Liver (tissue), 9 donors: ENCODE measurements around the gene MED12L. TPM values are rescaled to one million over a fixed set of nuclear protein-coding genes. Genes with fewer than 3 reads are reported as not detected.

ENCODE experiments used
- DNase-seq: peaks from one replicate; pipeline ENCODE4 v3.0.0-alpha.2; 2017; ENCODE audit warnings: low spot score
- H3K27ac ChIP-seq, 2 donors: one replicate each; pipeline ENCODE4 v1.7.0; 2013; ENCODE audit warnings: inconsistent platforms in 2 of 2, low read length in 2 of 2, control low read depth in 1 of 2, low read depth in 1 of 2, mild to moderate bottlenecking in 1 of 2
- H3K27me3 ChIP-seq, 4 donors: one replicate each; pipeline versions ENCODE4 v1.6.1 to v1.7.0; 2013; ENCODE audit warnings: low read length in 3 of 4, inconsistent platforms in 1 of 4, mild to moderate bottlenecking in 1 of 4, moderate library complexity in 1 of 4; ENCODE audit not compliant: control insufficient read depth in 4 of 4, insufficient read depth in 4 of 4
- H3K36me3 ChIP-seq, 4 donors: one replicate each; pipeline versions ENCODE4 v1.6.1 to v1.7.0; 2013; ENCODE audit warnings: low read length in 3 of 4, mild to moderate bottlenecking in 3 of 4, low read depth in 1 of 4, moderate library complexity in 1 of 4; ENCODE audit not compliant: control insufficient read depth in 4 of 4, insufficient read depth in 3 of 4
- H3K4me1 ChIP-seq, 4 donors: one replicate each; pipeline versions ENCODE4 v1.6.1 to v1.7.0; 2013; ENCODE audit warnings: low read length in 3 of 4, mild to moderate bottlenecking in 3 of 4, moderate library complexity in 1 of 4; ENCODE audit not compliant: control insufficient read depth in 4 of 4, insufficient read depth in 4 of 4
- H3K4me3 ChIP-seq, 3 donors: one replicate each; pipeline versions ENCODE4 v1.6.1 to v1.7.0; 2013; ENCODE audit warnings: low read length in 3 of 3, control low read depth in 1 of 3, low read depth in 1 of 3, mild to moderate bottlenecking in 1 of 3
- H3K9ac ChIP-seq, 2 donors: one replicate each; pipeline ENCODE4 v1.7.0; 2013; ENCODE audit warnings: low read length in 2 of 2, mild to moderate bottlenecking in 2 of 2, moderate library complexity in 2 of 2, control low read depth in 1 of 2, low read depth in 1 of 2
- H3K9me3 ChIP-seq, 4 donors: one replicate each; pipeline versions ENCODE4 v1.6.1 to v1.7.0; 2013; ENCODE audit warnings: low read length in 3 of 4; ENCODE audit not compliant: control insufficient read depth in 4 of 4
- ATF3 ChIP-seq: IDR thresholded peaks from 2 replicates; pipeline ENCODE4 v1.6.1; 2016; ENCODE audit warnings: antibody characterized with exemption
- EGR1 ChIP-seq, 2 donors: IDR thresholded peaks; 2 replicates each; pipeline ENCODE4 v1.6.1; 2016 to 2018; ENCODE audit warnings: antibody characterized with exemption in 2 of 2, low read depth in 2 of 2
- GABPA ChIP-seq, 2 donors: IDR thresholded peaks in 1 of 2; conservative IDR thresholded peaks in 1 of 2; 2 replicates each; pipeline ENCODE4 v1.6.1; 2016; ENCODE audit warnings: antibody characterized with exemption in 2 of 2, mild to moderate bottlenecking in 1 of 2, moderate library complexity in 1 of 2
- HNF4A ChIP-seq, 2 donors: conservative IDR thresholded peaks; 2 replicates each; pipeline ENCODE4 v1.6.1; 2016; ENCODE audit warnings: antibody characterized with exemption in 2 of 2, mild to moderate bottlenecking in 2 of 2
- HNF4G ChIP-seq: IDR thresholded peaks from 2 replicates; pipeline ENCODE4 v1.6.1; 2016; ENCODE audit warnings: antibody characterized with exemption
- JUND ChIP-seq, 2 donors: IDR thresholded peaks; 2 replicates each; pipeline ENCODE4 v1.6.1; 2016; ENCODE audit warnings: antibody characterized with exemption in 2 of 2
- NR2F2 ChIP-seq: IDR thresholded peaks from 2 replicates; pipeline ENCODE4 v1.6.1; 2016; ENCODE audit warnings: antibody characterized with exemption
- RAD21 ChIP-seq, 2 donors: IDR thresholded peaks; 2 replicates each; pipeline ENCODE4 v1.6.1; 2016; ENCODE audit warnings: antibody characterized with exemption in 2 of 2, mild to moderate bottlenecking in 2 of 2
- REST ChIP-seq: IDR thresholded peaks from 2 replicates; pipeline ENCODE4 v1.6.1; 2016; ENCODE audit warnings: antibody characterized with exemption, mild to moderate bottlenecking
- RXRA ChIP-seq, 2 donors: IDR thresholded peaks; 2 replicates each; pipeline ENCODE4 v1.6.1; 2017 to 2018; ENCODE audit warnings: antibody characterized with exemption in 2 of 2, mild to moderate bottlenecking in 1 of 2
- YY1 ChIP-seq: IDR thresholded peaks from 2 replicates; pipeline ENCODE4 v1.6.1; 2016; ENCODE audit warnings: antibody characterized with exemption, mild to moderate bottlenecking
- ZBTB33 ChIP-seq: IDR thresholded peaks from 2 replicates; pipeline ENCODE4 v1.6.1; 2016; ENCODE audit warnings: antibody characterized with exemption
- WGBS: extraction: QIAGEN DNeasy Blood & Tissue Kit; methylation state at CpG from one replicate; pipeline ENCODE4 v1.1.7; 2013; 5-methylcytosine and 5-hydroxymethylcytosine counted together
- polyA plus RNA-seq, 2 donors: library from polyadenylated mRNA; stranded (reverse) in 1 of 2; unstranded in 1 of 2; fragments of 200-250 nt in 1 of 2; fragments of >200 nt in 1 of 2; fragmentation: Nextera tagmentation in 1 of 2; extraction: Ambion mirVana in 1 of 2; gene quantifications; one replicate each; pipeline versions ENCODE4 v1.2.1 to v1.2.3, GENCODE V29; 2013 to 2015
- total RNA-seq, 2 donors: library from RNA; depleted of rRNA; stranded (reverse); fragments of >200 nt; gene quantifications; one replicate each; pipeline ENCODE4 v1.2.3, GENCODE V29; 2014
- TF ChIP-seq, protein P1 (sequence below): fragments of 150-350 bp; IDR thresholded peaks from 2 replicates; pipeline ENCODE4 v1.5.1; 2017; ENCODE audit warnings: improper control_type of control experiment, low read depth, low read length; ENCODE audit not compliant: missing input control
- donor health status: healthy.
- donor health status: healthy.
- donor health status: healthy.
- donor health status: healthy.
- donor health status: healthy.

Gene MED12L
- total and polyA plus RNA-seq, 4 donors = 0.02 to 2.1 (median 0.49) TPM

DNA sequence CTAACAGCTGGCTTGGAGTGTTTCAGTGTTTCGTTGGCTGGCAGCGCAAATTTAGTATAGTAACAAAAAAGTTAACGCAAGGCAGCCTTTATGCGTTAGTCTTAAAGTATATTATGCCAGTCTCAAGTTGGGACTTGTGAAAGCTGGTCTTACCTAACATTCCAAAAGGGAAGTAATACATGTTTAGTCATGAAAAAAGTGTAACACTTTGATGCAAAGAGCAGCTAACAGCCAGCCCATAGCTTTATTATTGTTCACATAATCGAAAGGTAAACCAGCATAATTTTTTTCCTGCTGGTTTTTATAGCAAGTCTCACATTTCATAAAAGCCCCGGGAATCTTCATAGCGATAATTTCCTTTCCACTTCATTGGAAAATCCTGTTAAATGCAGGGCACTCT, 233.5 kb downstream of the MED12L start:
- H3K36me3 ChIP-seq = no peaks in the 10 kb centered on the region
- no peak overlapping the region for H3K4me3 ChIP-seq
- TF ChIP-seq JUND (IDR thresholded peaks at IDR 0.05) (no peak), RAD21 (IDR thresholded peaks at IDR 0.05) (no peak), NR2F2 (no peak), YY1 (no peak), REST (no peak), HNF4G (no peak), ZBTB33 (no peak), ATF3 (no peak), EGR1 (IDR thresholded peaks at IDR 0.05; ENCODE audit: low read depth in 2 of 2) (no peak), GABPA (IDR thresholded peaks at IDR 0.05 in 1 of 2, conservative IDR thresholded peaks at IDR 0.05 in 1 of 2) (no peak), RXRA (IDR thresholded peaks at IDR 0.05) (no peak), HNF4A (conservative IDR thresholded peaks at IDR 0.05) (no peak)
- no peak overlapping the region for H3K27ac ChIP-seq
- no peak overlapping the region for H3K9ac ChIP-seq
- 87% methylated on average over 7 of the region's 7 CpGs for WGBS
- H3K4me1 ChIP-seq = no peaks in the 10 kb centered on the region
- no peak for DNase-seq
- no peaks in the 10 kb centered on the region for H3K27me3 ChIP-seq
- H3K9me3 ChIP-seq = no peaks in the 10 kb centered on the region

GRCh38 chr3:151319628-151320027, 234.2 kb downstream of the MED12L start:
- Histone ChIP-seq H3K4me3 (no peak overlapping the region), H3K4me1 (no peaks in the 10 kb centered on the region), H3K36me3 (no peaks in the 10 kb centered on the region), H3K9me3 (no peaks in the 10 kb centered on the region), H3K9ac (no peak overlapping the region), H3K27ac (no peak overlapping the region), H3K27me3 (no peaks in the 10 kb centered on the region)
- WGBS = 88% methylated on average over 4 of the region's 4 CpGs
- TF ChIP-seq ZBTB33 = no peak
- TF ChIP-seq, protein P1, sequence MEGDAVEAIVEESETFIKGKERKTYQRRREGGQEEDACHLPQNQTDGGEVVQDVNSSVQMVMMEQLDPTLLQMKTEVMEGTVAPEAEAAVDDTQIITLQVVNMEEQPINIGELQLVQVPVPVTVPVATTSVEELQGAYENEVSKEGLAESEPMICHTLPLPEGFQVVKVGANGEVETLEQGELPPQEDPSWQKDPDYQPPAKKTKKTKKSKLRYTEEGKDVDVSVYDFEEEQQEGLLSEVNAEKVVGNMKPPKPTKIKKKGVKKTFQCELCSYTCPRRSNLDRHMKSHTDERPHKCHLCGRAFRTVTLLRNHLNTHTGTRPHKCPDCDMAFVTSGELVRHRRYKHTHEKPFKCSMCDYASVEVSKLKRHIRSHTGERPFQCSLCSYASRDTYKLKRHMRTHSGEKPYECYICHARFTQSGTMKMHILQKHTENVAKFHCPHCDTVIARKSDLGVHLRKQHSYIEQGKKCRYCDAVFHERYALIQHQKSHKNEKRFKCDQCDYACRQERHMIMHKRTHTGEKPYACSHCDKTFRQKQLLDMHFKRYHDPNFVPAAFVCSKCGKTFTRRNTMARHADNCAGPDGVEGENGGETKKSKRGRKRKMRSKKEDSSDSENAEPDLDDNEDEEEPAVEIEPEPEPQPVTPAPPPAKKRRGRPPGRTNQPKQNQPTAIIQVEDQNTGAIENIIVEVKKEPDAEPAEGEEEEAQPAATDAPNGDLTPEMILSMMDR = no peak
- TF ChIP-seq RXRA (IDR thresholded peaks at IDR 0.05) = no peak
- no peak for TF ChIP-seq YY1
- no peak for TF ChIP-seq REST
- TF ChIP-seq RAD21 (IDR thresholded peaks at IDR 0.05) = no peak
- no peak for TF ChIP-seq HNF4G
- TF ChIP-seq GABPA (IDR thresholded peaks at IDR 0.05 in 1 of 2, conservative IDR thresholded peaks at IDR 0.05 in 1 of 2) = no peak
- no peak for TF ChIP-seq HNF4A (conservative IDR thresholded peaks at IDR 0.05)
- no peak for TF ChIP-seq EGR1 (IDR thresholded peaks at IDR 0.05; ENCODE audit: low read depth in 2 of 2)
- TF ChIP-seq ATF3 = no peak
- no peak for TF ChIP-seq JUND (IDR thresholded peaks at IDR 0.05)
- no peak for DNase-seq
